Neural progenitor cell (in vitro differentiated cells): ENCODE measurements around the gene FLT3.

ENCODE experiments used
- CTCF ChIP-seq: fragments of 200-600 bp; sonication (generic); IDR thresholded peaks from 2 replicates; pipeline ENCODE4 v1.5.1; 2017; ENCODE audit warnings: antibody characterized with exemption, mild to moderate bottlenecking
- EZH2 ChIP-seq: fragments of 200-600 bp; sonication (generic); IDR thresholded peaks from 2 replicates; pipeline ENCODE4 v1.6.1; 2017; ENCODE audit warnings: antibody characterized with exemption, mild to moderate bottlenecking, moderate library complexity

GRCh38 chr13:28010046-28010445 is 90.3 kb downstream of the FLT3 start:
- TF ChIP-seq CTCF (no peak), EZH2 (no peak)
